Measurements from ENCODE around the gene HAPSTR1.

GRCh38 chr16:9109255-9109654, 17.8 kb downstream of the HAPSTR1 start:
- TF ChIP-seq CTCF (conservative IDR thresholded peaks at IDR 0.05; ENCODE audit: low read depth in 2 of 2) (no peak), JUNB (IDR thresholded peaks at IDR 0.05; ENCODE audit: unreplicated experiment) (no peak), POLR2AphosphoS5 (IDR thresholded peaks at IDR 0.05; ENCODE audit: low read depth) (no peak), EZH2 (IDR thresholded peaks at IDR 0.05; ENCODE audit: low read depth, unreplicated experiment) (no peak), ZNF331 (CRISPR knock-in tag; IDR thresholded peaks at IDR 0.05; ENCODE audit: low read depth) (no peak), REST (IDR thresholded peaks at IDR 0.05; ENCODE audit: unreplicated experiment) (no peak), CREB1 (CRISPR knock-in tag; IDR thresholded peaks at IDR 0.05; ENCODE audit: low read depth) (no peak), EZH2phosphoT487 (IDR thresholded peaks at IDR 0.05; ENCODE audit: unreplicated experiment) (no peak), ZNF462 (CRISPR knock-in tag; IDR thresholded peaks at IDR 0.05) (no peak), ETS1 (IDR thresholded peaks at IDR 0.05) (no peak), ZNF114 (CRISPR knock-in tag; IDR thresholded peaks at IDR 0.05) (no peak)
